ENCODE data around the gene RYR1.

GRCh38 chr19:38494379-38494778 lies 60.9 kb downstream of the RYR1 start:
- TF ChIP-seq CTCF (IDR thresholded peaks at IDR 0.05; ENCODE audit: low read depth, low read length) (no peak), EZH2phosphoT487 (IDR thresholded peaks at IDR 0.05; ENCODE audit: low read depth) (no peak)

Data from OCI-LY3 (cell line).